Esophagus muscularis mucosa (tissue), 4 donors: ENCODE measurements around the gene SPCS2. TPM values are rescaled to one million over a fixed set of nuclear protein-coding genes. Genes with fewer than 3 reads are reported as not detected.
"Not testable (repeated sequence)": the region's sequence is repeated elsewhere in the genome, so short reads cannot be mapped to it uniquely, and the experiment has no call there.

Experiments used
- DNase-seq: peaks from one replicate; pipeline ENCODE4 v3.0.0-alpha.2; 2017; ENCODE audit errors: extremely low spot score
- H3K27ac ChIP-seq, 4 donors: fragments of 200-600 bp; sonication (generic); replicated peaks in 1 of 4; 1 replicate in 3 of 4; 2 replicates in 1 of 4; pipeline ENCODE4 v1.5.1; 2016 to 2019; ENCODE audit warnings: mild to moderate bottlenecking in 1 of 4
- H3K27me3 ChIP-seq, 4 donors: fragments of 200-600 bp; sonication (generic); one replicate each; pipeline versions ENCODE4 v1.5.1 to v1.6.0; 2016 to 2019
- H3K36me3 ChIP-seq, 4 donors: fragments of 200-600 bp; sonication (generic); one replicate each; pipeline ENCODE4 v1.5.1; 2016 to 2019
- H3K4me1 ChIP-seq, 4 donors: fragments of 200-600 bp; sonication (generic); one replicate each; pipeline ENCODE4 v1.5.1; 2016 to 2019
- H3K4me3 ChIP-seq, 4 donors: fragments of 200-600 bp; sonication (generic); 1 replicate in 2 of 4; 2 replicates in 2 of 4; pipeline ENCODE4 v1.5.1; 2016 to 2019; ENCODE audit warnings: mild to moderate bottlenecking in 4 of 4, moderate library complexity in 1 of 4
- H3K9me3 ChIP-seq, 4 donors: fragments of 200-600 bp; sonication (generic); 1 replicate in 3 of 4; 2 replicates in 1 of 4; pipeline ENCODE4 v1.5.1; 2016 to 2019
- CTCF ChIP-seq, 3 experiments: fragments of 200-600 bp in 2 of 3; fragments of 450-650 bp in 1 of 3; sonication (generic) in 2 of 3; IDR thresholded peaks; one replicate each; pipeline ENCODE4 v1.5.1; 2017 to 2019; ENCODE audit warnings: antibody characterized with exemption in 3 of 3, mild to moderate bottlenecking in 2 of 3, moderate library complexity in 1 of 3
- EP300 ChIP-seq: sonication (generic); formaldehyde crosslinking; IDR thresholded peaks from one replicate; pipeline ENCODE4 v1.6.1; 2017; ENCODE audit warnings: antibody characterized with exemption
- POLR2A ChIP-seq: fragments of 450-650 bp; IDR thresholded peaks from one replicate; pipeline ENCODE4 v1.6.1; 2017; ENCODE audit warnings: antibody characterized with exemption, moderate library complexity, mild to moderate bottlenecking, low read depth
- POLR2AphosphoS5 ChIP-seq, 2 donors: sonication (generic); formaldehyde crosslinking; IDR thresholded peaks; one replicate each; pipeline ENCODE4 v1.6.1; 2017; ENCODE audit warnings: antibody characterized with exemption in 2 of 2
- WGBS: methylation state at CpG from one replicate; pipeline ENCODE4 v1.1.5; 2018; 5-methylcytosine and 5-hydroxymethylcytosine counted together
- intact Hi-C: fragments of 100-400 bp; cut with DNase I; formaldehyde crosslinking; loops from one replicate; pipeline ENCODE4 v1.15.1; 2023
- total RNA-seq, 4 donors: library from RNA; depleted of rRNA; stranded (reverse); fragments of >200 nt; gene quantifications; one replicate each; pipeline versions ENCODE4 v1.1.0 to v1.2.1, GENCODE V29; 2016

SPCS2 gene
- total RNA-seq, 4 donors from 2014 or later = 23.6 to 98.7 (median 28.6) TPM

- Histone ChIP-seq H3K36me3 (peaks cover 0 to 15% (median 4%) of the 10 kb centered on the region in 4 donors), H3K27ac (no peak overlapping the region), H3K4me3 (no peak overlapping the region), H3K9me3 (no peaks in the 10 kb centered on the region), H3K4me1 (peaks cover 48 to 75% (median 63%) of the 10 kb centered on the region in 4 donors), H3K27me3 (no peaks in the 10 kb centered on the region)
- intact Hi-C loops = no loop called here
- WGBS = 90% methylated on average over 1 of the region's 1 CpG
- TF ChIP-seq EP300 (no peak), POLR2A (no peak), CTCF (IDR thresholded peaks at IDR 0.05) (no peak), POLR2AphosphoS5 (IDR thresholded peaks at IDR 0.05) (no peak)
- DNase-seq = no peak
Measured at GRCh38 chr11:74954199-74954598, 5.1 kb downstream of the SPCS2 start.

GRCh38 chr11:74956397-74957015 is 7.4 kb downstream of the SPCS2 start:
- peaks cover 0 to 15% (median 4%) of the 10 kb centered on the region in 4 donors for H3K36me3 ChIP-seq
- H3K27ac ChIP-seq = peak overlapping the region in 1 of 4 donors; percentile 2
- no peak overlapping the region for H3K4me3 ChIP-seq
- WGBS = 54% methylated on average over 4 of the region's 4 CpGs
- H3K9me3 ChIP-seq = no peaks in the 10 kb centered on the region
- TF ChIP-seq POLR2AphosphoS5 (IDR thresholded peaks at IDR 0.05) (no peak), POLR2A (no peak), CTCF (IDR thresholded peaks at IDR 0.05) (no peak), EP300 (no peak)
- intact Hi-C loops = no loop called here
- H3K27me3 ChIP-seq = no peaks in the 10 kb centered on the region
- peaks cover 46 to 75% (median 58%) of the 10 kb centered on the region in 4 donors for H3K4me1 ChIP-seq
- DNase-seq = no peak

GRCh38 chr11:74957937-74958629 is 9.0 kb downstream of the SPCS2 start:
- TF ChIP-seq POLR2AphosphoS5 (IDR thresholded peaks at IDR 0.05) (no peak), CTCF (IDR thresholded peaks at IDR 0.05) (no peak), POLR2A (no peak)

GRCh38 chr11:74960128-74960527 is 11.1 kb downstream of the SPCS2 start:
- intact Hi-C loops, H3K27ac ChIP-seq, H3K9me3 ChIP-seq, H3K36me3 ChIP-seq, H3K27me3 ChIP-seq, DNase-seq, H3K4me3 ChIP-seq: not testable (repeated sequence)
- 91% methylated on average over 6 of the region's 6 CpGs for WGBS
- peaks cover 55 to 67% (median 59%) of the 10 kb centered on the region in 4 donors for H3K4me1 ChIP-seq

More at GRCh38 chr11:74957937-74958629, 9.0 kb downstream of the SPCS2 start:
- 100% methylated on average over 1 of the region's 1 CpG for WGBS
- Histone ChIP-seq H3K27me3 (no peaks in the 10 kb centered on the region), H3K9me3 (no peaks in the 10 kb centered on the region), H3K36me3 (peaks cover 0 to 10% (median under 1%) of the 10 kb centered on the region in 4 donors), H3K4me3 (no peak overlapping the region), H3K4me1 (peaks cover 47 to 65% (median 56%) of the 10 kb centered on the region in 4 donors), H3K27ac (no peak overlapping the region)
- no peak for DNase-seq
- intact Hi-C loops = no loop called here

- 95% methylated on average over 5 of the region's 5 CpGs for WGBS
Measured at GRCh38 chr11:74966651-74967050, 17.6 kb downstream of the SPCS2 start.

More at GRCh38 chr11:74966651-74967050, 17.6 kb downstream of the SPCS2 start:
- Histone ChIP-seq H3K4me1 (peaks cover 4 to 24% (median 14%) of the 10 kb centered on the region in 4 donors), H3K9me3 (no peaks in the 10 kb centered on the region), H3K36me3 (peaks cover 8 to 54% (median 33%) of the 10 kb centered on the region in 4 donors), H3K4me3 (no peak overlapping the region), H3K27ac (no peak overlapping the region), H3K27me3 (no peaks in the 10 kb centered on the region)
- intact Hi-C loops = no loop called here
- DNase-seq = no peak
- TF ChIP-seq POLR2AphosphoS5 (IDR thresholded peaks at IDR 0.05) (no peak), POLR2A (no peak), CTCF (IDR thresholded peaks at IDR 0.05) (no peak), EP300 (no peak)
